PFSK-1 (cell line): ENCODE measurements around the gene NELFB.

Experiments
- FOXP2 ChIP-seq: optimal IDR thresholded peaks from 2 replicates; pipeline ENCODE3; 2011; ENCODE audit warnings: borderline replicate concordance, control low read depth, inconsistent platforms; ENCODE audit not compliant: insufficient read depth; ENCODE audit errors: extremely low read length, extremely low read depth
- POLR2AphosphoS5 ChIP-seq: IDR thresholded peaks from 2 replicates; pipeline ENCODE4 v1.6.1; 2012; ENCODE audit warnings: low read depth, mild to moderate bottlenecking, control low read depth, low read length, moderate library complexity
- REST ChIP-seq, 2 experiments: IDR thresholded peaks; 2 replicates each; pipeline versions ENCODE4 v1.6.1 to v1.8.0; 2011 to 2012; ENCODE audit warnings: low read depth in 2 of 2, low read length in 2 of 2, control low read depth in 1 of 2, inconsistent platforms in 1 of 2, mild to moderate bottlenecking in 1 of 2, moderate library complexity in 1 of 2; ENCODE audit not compliant: insufficient read depth in 1 of 2
- SIN3A ChIP-seq: IDR thresholded peaks from 2 replicates; pipeline ENCODE4 v1.6.1; 2012; ENCODE audit warnings: mild to moderate bottlenecking, low read length, moderate library complexity, borderline replicate concordance; ENCODE audit not compliant: insufficient read depth
- TAF1 ChIP-seq: IDR thresholded peaks from 2 replicates; pipeline ENCODE4 v1.6.1; 2012; ENCODE audit warnings: low read length, control low read depth, borderline replicate concordance; ENCODE audit not compliant: insufficient read depth

GRCh38 chr9:137228968-137229896 lies 25.9 kb upstream of the NELFB start:
- TF ChIP-seq FOXP2 (no peak), TAF1 (no peak), POLR2AphosphoS5 (no peak), REST (IDR thresholded peaks at IDR 0.05; ENCODE audit: insufficient read depth in 1 of 2, low read depth in 2 of 2, low read length in 2 of 2) (no peak), SIN3A (no peak)
